Natural killer cell treated with Interleukin-12 subunit alpha and Interleukin-12 subunit beta and Interleukin-15 and Interleukin-18, amount 100 ng/mL, for 72 hours (primary cell): ENCODE results near the gene DGCR8. TPM values are rescaled to one million over a fixed set of nuclear protein-coding genes. Genes with fewer than 3 reads are reported as not detected.

Experiments used
- ATAC-seq, 2 donors: fragments of 150-1000 bp; cut with Tn5 transposase in 1 of 2; sonication (Bioruptor Pico), chemical (Tn5 transposase) in 1 of 2; 2 replicates each; pipeline ENCODE4 v1.10.0; 2021
- DNase-seq: peaks from one replicate; pipeline ENCODE4 v3.0.0; 2022; ENCODE audit warnings: low spot score
- H3K27ac Mint-ChIP-seq, 2 donors: 1 replicate in 1 of 2; 2 replicates in 1 of 2; pipeline ENCODE4 v1.8.0; 2022; ENCODE audit warnings: mixed read lengths in 2 of 2, mild to moderate bottlenecking in 1 of 2, moderate library complexity in 1 of 2
- H3K27me3 Mint-ChIP-seq, 2 donors: 1 replicate in 1 of 2; 2 replicates in 1 of 2; pipeline ENCODE4 v1.8.0; 2022; ENCODE audit warnings: mixed read lengths in 2 of 2
- H3K36me3 Mint-ChIP-seq: one replicate; pipeline ENCODE4 v1.8.0; 2022; ENCODE audit warnings: mixed read lengths
- H3K4me1 Mint-ChIP-seq, 2 donors: 1 replicate in 1 of 2; 2 replicates in 1 of 2; pipeline ENCODE4 v1.8.0; 2022; ENCODE audit warnings: low read depth in 2 of 2, mixed read lengths in 2 of 2, mild to moderate bottlenecking in 1 of 2
- H3K4me3 Mint-ChIP-seq: one replicate; pipeline ENCODE4 v1.8.0; 2022; ENCODE audit warnings: mixed read lengths
- H3K9me3 Mint-ChIP-seq: 2 replicates; pipeline ENCODE4 v1.8.0; 2022; ENCODE audit warnings: mixed read lengths
- total RNA-seq, 2 donors: library from RNA; stranded (reverse); gene quantifications; one replicate each; pipeline ENCODE4 v1.2.3, GENCODE V29; 2022

The DGCR8 gene
- total RNA-seq, 2 donors from 2014 or later, result 60.1 to 89.5 TPM

DNA sequence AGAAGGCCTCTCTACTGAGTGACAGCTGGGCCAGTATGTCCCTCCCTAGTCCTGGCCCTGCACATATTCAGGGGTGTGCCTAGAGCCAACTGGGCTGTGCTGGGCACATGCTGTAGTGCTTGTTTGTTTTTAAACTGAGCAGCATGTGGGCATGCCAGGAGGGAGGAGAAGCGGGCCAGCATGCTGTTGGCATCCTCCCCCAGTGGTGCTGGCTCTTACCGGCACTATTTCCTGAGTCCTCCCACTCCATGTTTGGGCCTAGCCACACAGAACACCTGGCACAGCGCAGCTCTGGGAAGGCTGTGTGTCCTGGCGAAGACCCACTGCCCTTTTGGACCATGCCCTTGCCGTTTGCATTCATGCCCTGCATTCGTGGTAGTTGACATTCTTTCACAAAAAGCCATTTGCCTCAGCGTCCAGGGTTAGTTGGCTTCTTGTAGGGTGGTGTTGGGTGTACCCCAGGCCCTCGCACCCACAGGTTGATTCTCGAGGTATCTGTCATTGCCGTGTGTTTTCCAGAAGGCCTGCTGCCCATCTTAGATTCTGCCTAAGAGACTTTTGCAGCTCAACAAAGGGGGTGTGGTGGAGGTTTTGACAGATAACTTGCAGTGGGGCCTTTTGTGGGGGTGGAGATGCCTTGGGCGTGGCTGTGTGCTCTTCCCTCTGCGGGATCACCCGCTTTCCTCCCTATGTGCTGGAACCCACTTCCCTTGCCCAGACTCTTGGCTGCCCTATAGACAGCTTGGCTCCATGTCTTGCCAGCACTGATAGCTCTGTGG lies 13.6 kb downstream of the DGCR8 start:
- no peak overlapping the region for H3K4me3 Mint-ChIP-seq
- H3K4me1 Mint-ChIP-seq, result peaks cover 24 to 30% of the 10 kb centered on the region in 2 donors
- peaks cover 48% of the 10 kb centered on the region for H3K36me3 Mint-ChIP-seq
- H3K27me3 Mint-ChIP-seq, result no peaks in the 10 kb centered on the region
- ATAC-seq (no peak), DNase-seq (peak; percentile 45)
- H3K27ac Mint-ChIP-seq, result no peak overlapping the region
- no peaks in the 10 kb centered on the region for H3K9me3 Mint-ChIP-seq

- ATAC-seq (no peak), DNase-seq (peak; percentile 47)
- peaks cover 44% of the 10 kb centered on the region for H3K36me3 Mint-ChIP-seq
- H3K4me3 Mint-ChIP-seq, result no peak overlapping the region
- no peaks in the 10 kb centered on the region for H3K9me3 Mint-ChIP-seq
- peaks cover 28 to 35% of the 10 kb centered on the region in 2 donors for H3K4me1 Mint-ChIP-seq
- no peak overlapping the region for H3K27ac Mint-ChIP-seq
- H3K27me3 Mint-ChIP-seq, result no peaks in the 10 kb centered on the region
These were observed 14.3 kb downstream of the DGCR8 start for GRCh38 chr22:20094197-20094807.

GRCh38 chr22:20095521-20095920 lies 15.5 kb downstream of the DGCR8 start:
- Mint-ChIP-seq H3K9me3 (no peaks in the 10 kb centered on the region), H3K4me3 (peak overlapping the region; percentile 30), H3K27me3 (no peaks in the 10 kb centered on the region), H3K27ac (peak overlapping the region in 1 of 2 donors; percentile 43), H3K36me3 (peaks cover 46% of the 10 kb centered on the region), H3K4me1 (peaks cover 36 to 45% of the 10 kb centered on the region in 2 donors)
- DNase-seq, result no peak
- no peak for ATAC-seq

DNA sequence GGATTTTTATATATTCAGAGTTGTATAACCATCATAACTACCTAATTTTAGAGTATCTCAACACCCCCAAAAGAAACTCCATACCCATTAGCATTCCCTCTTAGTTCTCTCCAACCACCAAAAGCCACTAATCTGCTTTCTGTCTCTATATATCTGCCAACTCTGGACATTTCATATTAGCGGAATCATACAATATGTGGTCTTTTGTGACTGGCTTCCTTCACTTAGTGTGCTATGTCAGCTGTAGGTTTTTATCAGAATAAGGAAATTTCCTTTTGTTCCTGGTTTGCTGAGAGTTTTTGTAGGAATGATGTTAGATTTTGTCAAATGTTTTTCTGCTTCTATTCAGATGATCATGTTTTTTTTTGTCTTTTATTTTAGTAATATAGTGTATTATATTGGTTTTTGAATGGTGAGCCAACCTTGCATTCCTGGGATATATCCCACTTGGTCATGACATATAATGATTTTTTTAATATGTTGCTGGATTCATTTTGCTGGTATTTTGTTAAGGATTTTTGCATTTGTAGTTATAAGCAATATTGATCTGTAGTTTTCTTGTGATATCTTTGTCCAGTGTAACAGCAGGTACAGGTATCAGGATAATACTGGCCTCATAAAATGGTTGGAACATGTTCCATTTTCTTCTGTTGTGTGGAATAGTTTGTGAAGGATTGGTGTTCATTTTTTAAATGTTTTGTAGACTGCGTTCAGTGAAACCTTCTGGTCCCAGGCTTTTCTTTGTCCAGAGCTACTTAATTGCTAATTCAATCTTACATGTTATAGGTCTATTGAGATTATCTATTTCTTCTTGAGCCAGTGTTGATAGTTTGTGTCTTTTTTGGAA lies 16.8 kb downstream of the DGCR8 start:
- ATAC-seq (no peak), DNase-seq (no peak)
- H3K9me3 Mint-ChIP-seq, result no peaks in the 10 kb centered on the region
- H3K4me1 Mint-ChIP-seq, result peaks cover 41 to 43% of the 10 kb centered on the region in 2 donors
- no peak overlapping the region for H3K4me3 Mint-ChIP-seq
- peaks cover 36% of the 10 kb centered on the region for H3K36me3 Mint-ChIP-seq
- H3K27ac Mint-ChIP-seq, result no peak overlapping the region
- H3K27me3 Mint-ChIP-seq, result no peaks in the 10 kb centered on the region

DNA sequence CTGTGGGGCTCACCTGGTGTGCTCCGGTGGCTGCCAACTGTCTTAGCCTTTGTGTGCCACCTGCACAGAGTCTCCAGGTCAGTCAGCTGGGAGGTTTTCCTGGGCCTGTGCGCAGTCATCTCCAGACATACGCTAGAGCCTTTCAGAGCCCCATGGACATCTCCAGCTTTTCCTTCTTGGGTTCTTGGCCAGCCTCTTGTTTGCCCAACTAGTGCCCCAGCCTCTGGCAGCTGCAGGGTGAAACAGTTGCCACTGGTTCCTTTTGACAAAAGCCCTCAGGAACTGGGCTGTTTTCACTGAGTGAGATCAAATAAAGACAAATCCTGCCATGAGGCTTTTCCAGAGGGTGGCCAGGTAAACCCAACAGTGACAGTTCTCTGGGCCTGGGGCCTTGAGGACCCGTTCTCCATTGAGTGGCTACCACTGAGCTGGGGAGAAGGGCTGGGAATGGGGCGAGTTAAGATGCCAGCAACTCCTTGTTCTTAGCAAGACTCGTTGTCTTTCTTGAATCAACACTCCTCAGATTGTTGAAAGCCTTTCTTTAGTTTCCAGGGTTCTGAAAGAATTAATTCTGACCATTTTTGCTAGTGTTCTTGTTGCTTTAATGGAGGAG lies 19.2 kb downstream of the DGCR8 start:
- no peak for ATAC-seq
- Mint-ChIP-seq H3K4me3 (peak overlapping the region; percentile 34), H3K36me3 (peaks cover 36% of the 10 kb centered on the region), H3K27me3 (no peaks in the 10 kb centered on the region), H3K4me1 (peaks cover 42 to 44% of the 10 kb centered on the region in 2 donors), H3K9me3 (no peaks in the 10 kb centered on the region), H3K27ac (peak overlapping the region; percentile 91)
- peak; percentile 41 for DNase-seq

- ATAC-seq, result no peak
- no peak overlapping the region for H3K4me3 Mint-ChIP-seq
- no peaks in the 10 kb centered on the region for H3K27me3 Mint-ChIP-seq
- DNase-seq, result no peak
- peaks cover 24% of the 10 kb centered on the region for H3K36me3 Mint-ChIP-seq
- H3K9me3 Mint-ChIP-seq, result no peaks in the 10 kb centered on the region
- H3K27ac Mint-ChIP-seq, result peak overlapping the region; percentile 72 to 91
- peaks cover 37 to 42% of the 10 kb centered on the region in 2 donors for H3K4me1 Mint-ChIP-seq
These were observed 21.6 kb downstream of the DGCR8 start for GRCh38 chr22:20101638-20102037.

DNA sequence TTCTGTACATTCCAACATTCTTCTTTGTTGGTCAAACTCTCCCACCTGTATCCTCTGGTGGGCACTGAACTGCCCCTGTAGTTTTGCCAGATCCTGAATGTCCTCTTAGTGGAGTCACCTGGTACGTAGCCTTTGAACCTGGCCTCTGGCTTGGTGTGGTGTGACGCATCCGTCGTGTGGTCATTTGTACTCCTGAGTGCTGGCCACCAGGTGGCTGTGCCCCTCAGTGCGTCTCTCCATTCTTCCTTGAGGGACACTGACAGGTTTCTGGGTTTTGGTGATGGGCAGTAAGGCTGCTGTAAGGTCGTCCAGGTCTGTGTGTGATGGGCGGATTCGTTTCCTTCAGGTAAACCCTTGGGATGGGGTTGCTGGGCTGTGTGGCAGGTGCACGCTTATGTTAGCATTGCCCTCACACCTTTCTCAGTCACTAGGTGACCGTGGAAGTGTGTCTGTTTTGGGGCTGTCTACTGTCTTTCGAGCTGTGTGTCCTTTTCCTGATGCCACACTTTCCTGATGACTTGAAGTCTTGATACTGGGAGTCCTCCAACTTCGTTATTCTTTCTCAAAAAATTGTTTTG lies 22.3 kb downstream of the DGCR8 start:
- H3K27ac Mint-ChIP-seq, result peak overlapping the region; percentile 72 to 91
- peaks cover 37 to 38% of the 10 kb centered on the region in 2 donors for H3K4me1 Mint-ChIP-seq
- H3K27me3 Mint-ChIP-seq, result no peaks in the 10 kb centered on the region
- H3K4me3 Mint-ChIP-seq, result no peak overlapping the region
- no peaks in the 10 kb centered on the region for H3K9me3 Mint-ChIP-seq
- ATAC-seq, result no peak
- peaks cover 17% of the 10 kb centered on the region for H3K36me3 Mint-ChIP-seq
- DNase-seq, result no peak

DNA sequence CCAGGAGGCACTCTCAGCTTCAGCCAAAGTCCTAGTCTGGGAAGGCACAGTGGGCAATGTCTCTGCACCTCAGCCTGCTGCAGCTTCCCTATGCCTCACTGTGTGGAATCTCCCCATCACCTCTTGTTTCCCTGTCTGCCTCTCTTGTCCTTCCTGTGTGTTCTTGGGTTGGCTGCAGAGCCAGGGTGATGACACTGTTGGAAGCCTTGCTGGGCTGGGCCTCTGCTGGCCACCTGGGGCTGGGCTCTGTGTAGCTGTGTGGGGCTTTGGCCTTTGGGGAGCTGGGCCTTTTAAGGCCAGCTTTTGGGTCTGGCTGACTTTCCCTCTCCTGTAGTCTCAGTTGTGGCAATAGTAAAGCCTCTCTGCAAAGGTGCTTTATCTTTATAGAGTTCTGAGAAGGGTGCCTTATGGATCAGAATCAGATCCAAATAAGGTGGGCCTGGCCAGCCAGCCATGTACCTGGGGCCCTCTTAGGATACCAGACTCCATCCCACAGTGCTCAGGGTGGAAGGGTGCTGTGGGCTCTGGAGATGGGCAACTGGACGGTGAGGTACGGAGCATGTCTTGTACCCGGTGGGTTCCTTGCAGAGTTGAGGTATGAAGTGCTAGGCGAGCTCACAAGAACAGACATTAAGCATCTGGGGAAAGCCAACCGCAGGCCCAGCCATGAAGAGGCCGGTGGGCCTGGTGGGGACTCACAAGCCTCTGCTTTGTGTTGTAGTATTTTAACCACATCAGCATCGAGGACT lies 25.6 kb downstream of the DGCR8 start:
- Mint-ChIP-seq H3K4me1 (peaks cover 13 to 22% of the 10 kb centered on the region in 2 donors), H3K9me3 (no peaks in the 10 kb centered on the region), H3K36me3 (no peaks in the 10 kb centered on the region), H3K27me3 (no peaks in the 10 kb centered on the region), H3K27ac (no peak overlapping the region), H3K4me3 (no peak overlapping the region)
- ATAC-seq, result no peak
- DNase-seq, result no peak

GRCh38 chr22:20106205-20106848 lies 26.3 kb downstream of the DGCR8 start:
- DNase-seq (no peak), ATAC-seq (no peak)
- H3K27me3 Mint-ChIP-seq, result no peaks in the 10 kb centered on the region
- H3K4me3 Mint-ChIP-seq, result no peak overlapping the region
- H3K36me3 Mint-ChIP-seq, result no peaks in the 10 kb centered on the region
- peaks cover 6 to 18% of the 10 kb centered on the region in 2 donors for H3K4me1 Mint-ChIP-seq
- H3K9me3 Mint-ChIP-seq, result no peaks in the 10 kb centered on the region
- no peak overlapping the region for H3K27ac Mint-ChIP-seq

DNA sequence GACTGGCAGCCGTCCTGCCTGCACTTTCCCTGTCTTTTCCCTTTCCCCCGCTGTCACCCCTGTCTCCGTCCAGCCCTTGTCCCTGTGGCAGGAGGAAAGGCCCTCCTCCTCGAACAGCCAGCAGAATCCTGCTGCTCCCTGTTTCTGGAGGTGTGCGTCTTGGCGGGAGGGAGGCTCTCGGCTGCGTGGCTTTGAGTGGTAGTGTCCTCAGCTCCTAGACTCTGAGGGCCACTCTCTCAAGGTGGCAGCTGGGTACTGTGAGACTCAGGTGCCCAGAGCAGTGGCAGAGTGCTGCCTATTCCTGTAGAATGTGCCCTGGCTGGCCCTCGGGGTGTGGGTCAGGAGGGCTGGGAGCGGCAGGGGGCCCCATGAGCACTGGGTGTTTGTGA lies 26.8 kb downstream of the DGCR8 start:
- peaks cover 7 to 16% of the 10 kb centered on the region in 2 donors for H3K4me1 Mint-ChIP-seq
- no peak for DNase-seq
- H3K36me3 Mint-ChIP-seq, result no peaks in the 10 kb centered on the region
- no peak overlapping the region for H3K4me3 Mint-ChIP-seq
- peak overlapping the region in 1 of 2 donors; percentile 32 for H3K27ac Mint-ChIP-seq
- no peak for ATAC-seq
- no peaks in the 10 kb centered on the region for H3K9me3 Mint-ChIP-seq
- no peaks in the 10 kb centered on the region for H3K27me3 Mint-ChIP-seq

GRCh38 chr22:20107471-20107901 lies 27.4 kb downstream of the DGCR8 start:
- ATAC-seq (no peak), DNase-seq (no peak)
- H3K9me3 Mint-ChIP-seq, result no peaks in the 10 kb centered on the region
- no peaks in the 10 kb centered on the region for H3K27me3 Mint-ChIP-seq
- H3K36me3 Mint-ChIP-seq, result no peaks in the 10 kb centered on the region
- no peak overlapping the region for H3K4me3 Mint-ChIP-seq
- peak overlapping the region; percentile 32 to 37 for H3K27ac Mint-ChIP-seq
- H3K4me1 Mint-ChIP-seq, result peaks cover 5 to 13% of the 10 kb centered on the region in 2 donors

GRCh38 chr22:20107951-20108756 lies 28.1 kb downstream of the DGCR8 start:
- H3K27ac Mint-ChIP-seq, result peak overlapping the region; percentile 37 to 39
- no peak overlapping the region for H3K4me3 Mint-ChIP-seq
- no peaks in the 10 kb centered on the region for H3K27me3 Mint-ChIP-seq
- H3K9me3 Mint-ChIP-seq, result no peaks in the 10 kb centered on the region
- H3K4me1 Mint-ChIP-seq, result peaks cover 5 to 12% of the 10 kb centered on the region in 2 donors
- ATAC-seq (no peak), DNase-seq (no peak)
- no peaks in the 10 kb centered on the region for H3K36me3 Mint-ChIP-seq
